Mucosa of stomach (tissue), 1 donor: Measurements from ENCODE around the gene SOX18.

Experiments used
- H3K27me3 ChIP-seq: one replicate; pipeline ENCODE4 v1.7.0; 2013; ENCODE audit warnings: mild to moderate bottlenecking, low read length; ENCODE audit not compliant: control insufficient read depth, insufficient read depth
- H3K36me3 ChIP-seq: one replicate; pipeline ENCODE4 v1.7.0; 2013; ENCODE audit warnings: low read length; ENCODE audit not compliant: control insufficient read depth, insufficient read depth
- H3K4me1 ChIP-seq: one replicate; pipeline ENCODE4 v1.7.0; 2013; ENCODE audit warnings: mild to moderate bottlenecking, low read length; ENCODE audit not compliant: control insufficient read depth, insufficient read depth
- H3K4me3 ChIP-seq: one replicate; pipeline ENCODE4 v1.7.0; 2013; ENCODE audit warnings: low read length
- H3K9ac ChIP-seq: one replicate; pipeline ENCODE4 v1.7.0; 2013; ENCODE audit warnings: mild to moderate bottlenecking, low read length, moderate library complexity
- H3K9me3 ChIP-seq: one replicate; pipeline ENCODE4 v1.7.0; 2013; ENCODE audit warnings: mild to moderate bottlenecking, low read length, moderate library complexity; ENCODE audit not compliant: control insufficient read depth
- donor health status: Pancreatic carcinoma.

Gene SOX18

GRCh38 chr20:64052326-64052722, 2.9 kb upstream of the SOX18 start:
- H3K9me3 ChIP-seq: no peaks in the 10 kb centered on the region
- no peak overlapping the region for H3K4me3 ChIP-seq
- H3K27me3 ChIP-seq: peaks cover 86% of the 10 kb centered on the region
- H3K9ac ChIP-seq: no peak overlapping the region
- H3K4me1 ChIP-seq: peaks cover under 1% of the 10 kb centered on the region
- H3K36me3 ChIP-seq: no peaks in the 10 kb centered on the region

GRCh38 chr20:64051561-64052325, 2.3 kb upstream of the SOX18 start:
- H3K36me3 ChIP-seq: no peaks in the 10 kb centered on the region
- no peak overlapping the region for H3K4me3 ChIP-seq
- no peaks in the 10 kb centered on the region for H3K9me3 ChIP-seq
- H3K9ac ChIP-seq: no peak overlapping the region
- no peaks in the 10 kb centered on the region for H3K4me1 ChIP-seq
- H3K27me3 ChIP-seq: peaks cover 86% of the 10 kb centered on the region

GRCh38 chr20:64051033-64051452, 1.6 kb upstream of the SOX18 start:
- Histone ChIP-seq H3K9me3 (no peaks in the 10 kb centered on the region), H3K4me3 (no peak overlapping the region), H3K36me3 (no peaks in the 10 kb centered on the region), H3K27me3 (peaks cover 87% of the 10 kb centered on the region), H3K4me1 (no peaks in the 10 kb centered on the region), H3K9ac (no peak overlapping the region)

GRCh38 chr20:64050261-64051032, 1.0 kb upstream of the SOX18 start:
- Histone ChIP-seq H3K36me3 (no peaks in the 10 kb centered on the region), H3K4me1 (no peaks in the 10 kb centered on the region), H3K9me3 (no peaks in the 10 kb centered on the region), H3K4me3 (no peak overlapping the region), H3K9ac (no peak overlapping the region), H3K27me3 (peaks cover 87% of the 10 kb centered on the region)

- H3K36me3 ChIP-seq: no peaks in the 10 kb centered on the region
- no peak overlapping the region for H3K9ac ChIP-seq
- no peaks in the 10 kb centered on the region for H3K9me3 ChIP-seq
- peaks cover 88% of the 10 kb centered on the region for H3K27me3 ChIP-seq
- H3K4me3 ChIP-seq: no peak overlapping the region
- H3K4me1 ChIP-seq: no peaks in the 10 kb centered on the region
Measured at GRCh38 chr20:64049878-64050260, 430 bp upstream of the SOX18 start.

- Histone ChIP-seq H3K9ac (no peak overlapping the region), H3K27me3 (peaks cover 83% of the 10 kb centered on the region), H3K4me1 (no peaks in the 10 kb centered on the region), H3K9me3 (no peaks in the 10 kb centered on the region), H3K36me3 (no peaks in the 10 kb centered on the region), H3K4me3 (no peak overlapping the region)
Measured at GRCh38 chr20:64048402-64049044, 916 bp downstream of the SOX18 start.

GRCh38 chr20:64047968-64048401, 1.5 kb downstream of the SOX18 start:
- Histone ChIP-seq H3K9me3 (no peaks in the 10 kb centered on the region), H3K4me3 (no peak overlapping the region), H3K4me1 (no peaks in the 10 kb centered on the region), H3K27me3 (peaks cover 78% of the 10 kb centered on the region), H3K9ac (no peak overlapping the region), H3K36me3 (no peaks in the 10 kb centered on the region)

GRCh38 chr20:64047046-64047389, 2.4 kb downstream of the SOX18 start:
- Histone ChIP-seq H3K9me3 (no peaks in the 10 kb centered on the region), H3K4me3 (no peak overlapping the region), H3K4me1 (peaks cover 4% of the 10 kb centered on the region), H3K9ac (no peak overlapping the region), H3K27me3 (peaks cover 73% of the 10 kb centered on the region), H3K36me3 (no peaks in the 10 kb centered on the region)

GRCh38 chr20:64045346-64046011, 4.0 kb downstream of the SOX18 start:
- Histone ChIP-seq H3K36me3 (no peaks in the 10 kb centered on the region), H3K9me3 (no peaks in the 10 kb centered on the region), H3K27me3 (peaks cover 73% of the 10 kb centered on the region), H3K9ac (no peak overlapping the region), H3K4me3 (no peak overlapping the region), H3K4me1 (peaks cover 10% of the 10 kb centered on the region)

GRCh38 chr20:64044484-64045247, 4.8 kb downstream of the SOX18 start:
- Histone ChIP-seq H3K27me3 (peaks cover 73% of the 10 kb centered on the region), H3K9ac (no peak overlapping the region), H3K4me3 (no peak overlapping the region), H3K9me3 (no peaks in the 10 kb centered on the region), H3K36me3 (no peaks in the 10 kb centered on the region), H3K4me1 (peaks cover 10% of the 10 kb centered on the region)

GRCh38 chr20:64043768-64044167, 5.7 kb downstream of the SOX18 start:
- no peak overlapping the region for H3K9ac ChIP-seq
- peaks cover 18% of the 10 kb centered on the region for H3K4me1 ChIP-seq
- H3K9me3 ChIP-seq: no peaks in the 10 kb centered on the region
- H3K4me3 ChIP-seq: no peak overlapping the region
- peaks cover 78% of the 10 kb centered on the region for H3K27me3 ChIP-seq
- no peaks in the 10 kb centered on the region for H3K36me3 ChIP-seq
